ENCODE data around the gene DOCK2. TPM values are rescaled to one million over a fixed set of nuclear protein-coding genes. Genes with fewer than 3 reads are reported as not detected.

The DOCK2 gene
- total and polyA plus RNA-seq, 2 of the 8 experiments (the other 6 are each of a cell fraction or from before 2014, with no cell fraction given), result 3.9 to 5.7 TPM

DNA sequence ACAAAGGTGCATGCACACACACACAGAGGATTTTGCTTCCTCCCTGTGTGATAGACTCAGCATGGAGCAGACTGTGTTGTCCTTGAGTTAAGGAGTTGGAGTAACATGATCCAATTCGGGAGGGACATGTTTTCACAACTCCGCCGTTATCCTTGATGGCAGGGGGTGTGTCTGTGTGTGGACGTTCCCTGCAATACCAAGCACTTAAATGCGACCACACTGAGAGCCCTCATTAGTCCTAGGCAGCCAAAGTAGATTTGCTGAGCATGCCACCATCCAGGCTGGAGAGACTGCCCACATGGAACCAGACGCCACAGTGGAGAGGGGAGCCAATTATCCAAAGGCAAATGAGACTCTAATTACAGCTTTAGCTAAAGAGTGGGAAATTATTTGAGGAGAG is 140.1 kb downstream of the DOCK2 start:
- CTCF ChIA-PET (ENCODE audit: partially characterized antibody), result interaction anchor here (0.6 to 2.5 kb wide), 2 partner anchors 23 to 203 kb away, joined by 3 to 9 read pairs; partner anchors contain the start of gene INSYN2B
- TF ChIP-seq NANOG (IDR thresholded peaks at IDR 0.05; ENCODE audit: insufficient read depth, low read depth, low read length, poor library complexity, severe bottlenecking) (no peak), SP2 (IDR thresholded peaks at IDR 0.05; ENCODE audit: low read length) (no peak), TAF7 (optimal IDR thresholded peaks at IDR 0.05; ENCODE audit: borderline replicate concordance, low read depth, low read length) (no peak), KDM1A (IDR thresholded peaks at IDR 0.05; ENCODE audit: borderline replicate concordance, low read length) (no peak), TEAD4 (IDR thresholded peaks at IDR 0.05; ENCODE audit: low read depth, low read length) (no peak), CBX5 (IDR thresholded peaks at IDR 0.05; ENCODE audit: low read depth, low read length) (no peak), GABPA (IDR thresholded peaks at IDR 0.05; ENCODE audit: borderline replicate concordance, insufficient read depth, low read length) (no peak), CHD1 (IDR thresholded peaks at IDR 0.05; ENCODE audit: low read depth, low read length) (no peak), NRF1 (IDR thresholded peaks at IDR 0.05; ENCODE audit: low read depth, low read length) (no peak), MAFK (IDR thresholded peaks at IDR 0.05; ENCODE audit: low read depth, low read length) (no peak), TAF1 (IDR thresholded peaks at IDR 0.05; ENCODE audit: low read depth, low read length) (no peak), RNF2 (IDR thresholded peaks at IDR 0.05; ENCODE audit: borderline replicate concordance, low read depth, low read length, missing control alignments, poor library complexity, severe bottlenecking) (no peak)
- TF ChIP-seq, protein P1, sequence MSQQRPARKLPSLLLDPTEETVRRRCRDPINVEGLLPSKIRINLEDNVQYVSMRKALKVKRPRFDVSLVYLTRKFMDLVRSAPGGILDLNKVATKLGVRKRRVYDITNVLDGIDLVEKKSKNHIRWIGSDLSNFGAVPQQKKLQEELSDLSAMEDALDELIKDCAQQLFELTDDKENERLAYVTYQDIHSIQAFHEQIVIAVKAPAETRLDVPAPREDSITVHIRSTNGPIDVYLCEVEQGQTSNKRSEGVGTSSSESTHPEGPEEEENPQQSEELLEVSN (IDR thresholded peaks at IDR 0.05), result no peak
- no peak overlapping the region for H2BK20ac ChIP-seq (ENCODE audit: low read length)
- no peak overlapping the region for H2BK120ac ChIP-seq (replicated peaks; ENCODE audit: low read depth, low read length)
- no peaks in the 10 kb centered on the region for H3K36me3 ChIP-seq (ENCODE audit: control insufficient read depth in 2 of 4, insufficient read depth in 4 of 4, low read length in 3 of 4)
- no peak overlapping the region for H3K14ac ChIP-seq (ENCODE audit: insufficient read length)
- POLR2A ChIA-PET (ENCODE audit: partially characterized antibody), result interaction anchor here (0.9 kb wide), 1 partner anchor 9 kb away, joined by 3 read pairs; no protein-coding TSS in a partner anchor
- H3K4me3 ChIP-seq (ENCODE audit: extremely low read depth in 1 of 4, insufficient read depth in 2 of 4, low read depth in 3 of 4, low read length in 4 of 4), result no peak overlapping the region
- FAIRE-seq, result no peak
- H3K27me3 ChIP-seq (replicated peaks in 1 of 4; ENCODE audit: control insufficient read depth in 3 of 4, extremely low read depth in 1 of 4, insufficient read depth in 3 of 4, low read length in 3 of 4), result no peaks in the 10 kb centered on the region
- no peaks in the 10 kb centered on the region for H3K23me2 ChIP-seq (ENCODE audit: low read depth, low read length)
- no peaks in the 10 kb centered on the region for H4K20me1 ChIP-seq (replicated peaks in 1 of 2; ENCODE audit: control insufficient read depth in 1 of 2, insufficient read depth in 2 of 2, low read length in 2 of 2)
- no peak overlapping the region for H4K8ac ChIP-seq (ENCODE audit: extremely low read depth, insufficient read depth, low read length)
- no peak overlapping the region for H3K56ac ChIP-seq (replicated peaks; ENCODE audit: insufficient read length, low read depth, low read length)
- no peak overlapping the region for H3K4ac ChIP-seq (replicated peaks; ENCODE audit: insufficient read length, low read depth, low read length)
- no peaks in the 10 kb centered on the region for H3K9me3 ChIP-seq (ENCODE audit: insufficient read depth in 2 of 2, low read depth in 1 of 2, low read length in 1 of 2)
- H2AK5ac ChIP-seq (ENCODE audit: low read depth, low read length), result no peak overlapping the region
- no peak overlapping the region for H3K27ac ChIP-seq (ENCODE audit: low read depth, low read length)
- no peak overlapping the region for H4K5ac ChIP-seq (ENCODE audit: insufficient read length, low read depth, low read length)
- no peak overlapping the region for H3K23ac ChIP-seq (ENCODE audit: insufficient read length)
- 80% methylated on average over 5 of the region's 6 CpGs; no CpG with 5 or more reads in 1 of the 2 experiments for WGBS, 2 experiments (ENCODE audit: extremely low coverage in 1 of 2, insufficient coverage in 1 of 2, insufficient read length in 1 of 2, insufficient replicate concordance in 2 of 2, low coverage in 1 of 2, low lambda C conversion rate in 2 of 2, missing lambda C conversion rate in 1 of 2)
- H3K79me1 ChIP-seq (ENCODE audit: low read depth, low read length), result no peaks in the 10 kb centered on the region
- H3K4me2 ChIP-seq (ENCODE audit: insufficient read depth in 1 of 2, low read depth in 2 of 2, low read length in 2 of 2), result no peak overlapping the region
- H3K18ac ChIP-seq (ENCODE audit: extremely low read depth, low read length), result no peak overlapping the region
- DNase-seq (ENCODE audit: low read depth in 1 of 2, low spot score in 2 of 2), result no peak
- H4K91ac ChIP-seq (replicated peaks; ENCODE audit: insufficient read length, low read length), result no peak overlapping the region
- no peak overlapping the region for H3K9ac ChIP-seq (replicated peaks in 1 of 4; ENCODE audit: extremely low read depth in 1 of 4, low read depth in 3 of 4, low read length in 3 of 4)
- no peak overlapping the region for H2BK12ac ChIP-seq (ENCODE audit: low read depth, low read length)
- H3K4me1 ChIP-seq (replicated peaks in 1 of 4; ENCODE audit: control insufficient read depth in 3 of 4, insufficient read depth in 4 of 4, low read length in 3 of 4), result peaks cover 0 to 4% (median 1%) of the 10 kb centered on the region in 4 experiments; a peak in 2 of 7 replicates
- no peak overlapping the region for H2AFZ ChIP-seq (ENCODE audit: low read length)
- no peaks in the 10 kb centered on the region for H3K79me2 ChIP-seq (ENCODE audit: control insufficient read depth in 1 of 2, insufficient read depth in 2 of 2, low read length in 2 of 2)
- H2BK15ac ChIP-seq (ENCODE audit: low read length), result no peak overlapping the region
- no peak overlapping the region for H2BK5ac ChIP-seq (ENCODE audit: low read depth, low read length)
